ENCODE results near the gene TAS1R3. TPM values are rescaled to one million over a fixed set of nuclear protein-coding genes. Genes with fewer than 3 reads are reported as not detected.
A peak's percentile ranks its signal among the peaks of the same experiment; 100 is the strongest.

The TAS1R3 gene
- total RNA-seq, 1 donor from 2014 or later = 1.1 TPM

Small RNA genes lying within 50 kb of the gene (microRNA-seq; reads per million reads assigned to microRNA genes)
- gene MIR6726 (ENCODE audit: borderline number of aligned reads, unreplicated experiment) (9.0 reads per million, percentile 14 among the genes with 10 or more reads in this experiment), gene MIR6727 (ENCODE audit: borderline number of aligned reads, unreplicated experiment) (not detected), gene MIR6808 (ENCODE audit: borderline number of aligned reads, unreplicated experiment) (not detected)

Other genes starting within 250 kb of the TAS1R3 start
- gene C1orf159, start 215.2 kb upstream of the TAS1R3 start, total RNA-seq = 21.3 and 23.2 TPM in 2 replicates
- 5.0 and 5.5 TPM in 2 replicates for gene TTLL10, start 157.4 kb upstream of the TAS1R3 start, total RNA-seq
- gene TNFRSF18, start 124.7 kb upstream of the TAS1R3 start, total RNA-seq = 0.48 TPM in 1 of 2 replicates, not detected in the other
- gene TNFRSF4, start 117.1 kb upstream of the TAS1R3 start, total RNA-seq = 0.33 and 0.38 TPM in 2 replicates
- gene SDF4, start 99.3 kb upstream of the TAS1R3 start, total RNA-seq = 103 and 107 TPM in 2 replicates
- 31.7 and 31.9 TPM in 2 replicates for gene B3GALT6, start 99.0 kb upstream of the TAS1R3 start, total RNA-seq
- gene C1QTNF12, start 84.6 kb upstream of the TAS1R3 start, total RNA-seq = 1.7 and 2.7 TPM in 2 replicates
- gene UBE2J2, start 57.4 kb upstream of the TAS1R3 start, total RNA-seq = 67.0 and 73.6 TPM in 2 replicates
- 7.4 and 11.3 TPM in 2 replicates for gene SCNN1D, start 50.8 kb upstream of the TAS1R3 start, total RNA-seq
- 111 and 124 TPM in 2 replicates for gene ACAP3, start 23.4 kb upstream of the TAS1R3 start, total RNA-seq
- 13.8 and 17.9 TPM in 2 replicates for gene PUSL1, start 22.7 kb upstream of the TAS1R3 start, total RNA-seq
- gene INTS11, start 6.6 kb upstream of the TAS1R3 start, total RNA-seq = 163 and 177 TPM in 2 replicates
- gene CPTP, start 6.5 kb upstream of the TAS1R3 start, total RNA-seq = 16.8 and 17.5 TPM in 2 replicates
- 60.1 and 63.1 TPM in 2 replicates for gene DVL1, start 18.1 kb downstream of the TAS1R3 start, total RNA-seq
- 24.3 and 25.0 TPM in 2 replicates for gene MXRA8, start 27.3 kb downstream of the TAS1R3 start, total RNA-seq
- gene AURKAIP1, start 43.9 kb downstream of the TAS1R3 start, total RNA-seq = 107 TPM in 2 replicates
- gene CCNL2, start 68.1 kb downstream of the TAS1R3 start, total RNA-seq = 381 and 386 TPM in 2 replicates
- gene MRPL20, start 76.0 kb downstream of the TAS1R3 start, total RNA-seq = 104 and 109 TPM in 2 replicates
- gene ANKRD65, start 90.0 kb downstream of the TAS1R3 start, total RNA-seq = 15.1 and 18.1 TPM in 2 replicates
- 29.7 and 36.8 TPM in 2 replicates for gene VWA1, start 104.4 kb downstream of the TAS1R3 start, total RNA-seq
- 1.6 and 1.9 TPM in 2 replicates for gene ATAD3C, start 118.4 kb downstream of the TAS1R3 start, total RNA-seq
- 36.7 and 42.0 TPM in 2 replicates for gene ATAD3B, start 140.5 kb downstream of the TAS1R3 start, total RNA-seq
- 37.4 and 38.8 TPM in 2 replicates for gene ATAD3A, start 180.9 kb downstream of the TAS1R3 start, total RNA-seq
- 5.1 and 6.6 TPM in 2 replicates for gene TMEM240, start 209.3 kb downstream of the TAS1R3 start, total RNA-seq
- gene SSU72, start 243.6 kb downstream of the TAS1R3 start, total RNA-seq = 114 and 118 TPM in 2 replicates